Hippocampal formation (tissue), 2 donors: ENCODE data around the gene KRTAP5-5.
A peak's percentile ranks its signal among the peaks of the same experiment; 100 is the strongest.
"Not testable (repeated sequence)": the region's sequence is repeated elsewhere in the genome, so short reads cannot be mapped to it uniquely, and the experiment has no call there.

ENCODE experiments used
- DNase-seq, 2 donors: peaks; one replicate each; lab custom pipeline; 2025; lab: John Stamatoyannopoulos, UW

Gene KRTAP5-5

GRCh38 chr11:1656670-1657069 is 27.1 kb downstream of the KRTAP5-5 start:
- no peak for DNase-seq

- DNase-seq, result no peak
Observed at GRCh38 chr11:1659506-1659905, 29.9 kb downstream of the KRTAP5-5 start.

GRCh38 chr11:1660111-1660867 is 30.7 kb downstream of the KRTAP5-5 start:
- DNase-seq, result no peak

GRCh38 chr11:1661454-1662269 is 32.1 kb downstream of the KRTAP5-5 start:
- DNase-seq, result not testable (repeated sequence)

GRCh38 chr11:1662699-1663283 is 33.2 kb downstream of the KRTAP5-5 start:
- DNase-seq, result not testable (repeated sequence)

- no peak for DNase-seq
Observed at GRCh38 chr11:1665313-1665712, 35.7 kb downstream of the KRTAP5-5 start.

GRCh38 chr11:1667121-1667850 is 37.7 kb downstream of the KRTAP5-5 start:
- no peak for DNase-seq

GRCh38 chr11:1667906-1668305 is 38.3 kb downstream of the KRTAP5-5 start:
- DNase-seq, result no peak

GRCh38 chr11:1668911-1669473 is 39.4 kb downstream of the KRTAP5-5 start:
- DNase-seq, result no peak

GRCh38 chr11:1669546-1670218 is 40.1 kb downstream of the KRTAP5-5 start:
- peak in 1 of 2 donors; percentile 3 for DNase-seq

GRCh38 chr11:1670457-1670856 is 40.9 kb downstream of the KRTAP5-5 start:
- not testable (repeated sequence) for DNase-seq

GRCh38 chr11:1670905-1671371 is 41.4 kb downstream of the KRTAP5-5 start:
- no peak for DNase-seq

GRCh38 chr11:1671658-1672057 is 42.1 kb downstream of the KRTAP5-5 start:
- DNase-seq, result no peak

- DNase-seq, result no peak
Observed at GRCh38 chr11:1672613-1673350, 43.2 kb downstream of the KRTAP5-5 start.

GRCh38 chr11:1673446-1674172 is 44.0 kb downstream of the KRTAP5-5 start:
- DNase-seq, result no peak

GRCh38 chr11:1674173-1675131 is 44.9 kb downstream of the KRTAP5-5 start:
- DNase-seq, result no peak

GRCh38 chr11:1675536-1676228 is 46.1 kb downstream of the KRTAP5-5 start:
- DNase-seq, result no peak

- no peak for DNase-seq
Observed at GRCh38 chr11:1676229-1676740, 46.7 kb downstream of the KRTAP5-5 start.
